ENCODE measurements around the gene CXCL5.
"Not testable (repeated sequence)": the region's sequence is repeated elsewhere in the genome, so short reads cannot be mapped to it uniquely, and the experiment has no call there.

The CXCL5 gene

DNA sequence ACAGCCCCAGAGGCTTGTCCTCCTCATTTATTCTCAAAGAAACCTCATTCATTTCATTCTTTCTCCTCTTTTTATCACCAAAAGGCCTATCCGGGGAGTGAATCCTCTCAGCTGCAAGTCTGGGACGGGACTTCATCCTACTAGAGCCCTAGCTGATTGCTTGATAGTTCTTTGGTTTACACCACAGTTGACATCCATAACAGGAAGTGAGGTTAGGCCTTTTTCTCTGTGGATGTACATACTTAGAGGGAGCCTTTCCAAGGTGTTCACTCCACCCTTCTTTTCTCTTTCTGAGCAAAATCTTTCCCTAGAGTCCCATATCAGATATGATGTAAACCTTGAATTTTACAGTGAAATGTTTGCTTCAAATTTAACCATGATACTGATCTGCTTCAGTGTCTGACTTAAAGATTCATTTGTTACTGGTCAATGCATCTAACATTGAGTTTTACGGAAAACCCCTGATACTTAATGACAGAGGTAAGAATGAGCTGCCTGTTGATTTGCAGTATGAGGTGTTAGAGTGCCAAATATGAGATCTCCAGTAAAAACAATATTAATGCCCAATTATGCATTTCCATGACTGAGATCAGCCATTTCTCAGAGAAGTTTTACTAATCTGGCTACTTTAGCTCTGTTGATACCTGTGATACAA lies 16.8 kb upstream of the CXCL5 start:
- no peak for DNase-seq (ENCODE audit: low spot score)

DNA sequence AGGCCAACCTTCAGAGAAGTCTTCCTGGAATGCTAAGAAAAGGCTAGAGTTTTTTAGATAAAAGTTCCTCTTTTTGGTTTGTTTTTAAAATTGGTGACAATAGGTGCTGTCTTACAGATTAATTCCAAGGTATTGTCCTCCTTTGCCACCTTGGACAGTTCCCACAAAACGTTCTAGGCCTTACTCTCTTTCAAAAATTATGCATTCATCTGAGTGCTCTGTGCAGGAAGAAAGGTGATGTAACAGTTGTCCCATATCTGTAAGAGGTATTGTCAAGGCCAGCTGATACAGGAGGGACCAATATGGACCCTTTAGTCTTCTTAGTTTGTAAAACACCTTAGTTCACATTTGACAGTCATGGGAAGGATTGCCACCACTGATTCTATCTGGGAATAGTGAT lies 15.9 kb upstream of the CXCL5 start:
- no peak for DNase-seq (ENCODE audit: low spot score)

DNA sequence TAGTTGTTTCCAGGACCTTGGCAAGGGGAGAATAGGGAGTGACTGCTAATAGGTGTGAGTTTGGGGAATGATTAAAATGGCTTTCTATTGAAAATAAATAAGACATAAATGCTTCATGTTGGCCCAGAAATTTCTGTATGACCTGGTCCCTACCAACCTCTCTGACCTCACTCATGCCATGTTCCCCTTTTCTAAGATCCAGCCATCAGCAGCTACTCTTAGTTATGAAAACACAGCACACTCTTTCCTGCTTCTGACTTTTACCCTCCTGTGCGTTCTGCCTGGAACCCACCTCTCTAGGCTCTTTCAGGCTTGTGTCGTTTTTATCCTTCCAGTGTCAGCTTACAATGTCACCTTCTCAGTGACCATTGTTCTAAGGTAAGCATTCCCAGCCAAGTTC lies 14.8 kb upstream of the CXCL5 start:
- no peak for DNase-seq (ENCODE audit: low spot score)

DNA sequence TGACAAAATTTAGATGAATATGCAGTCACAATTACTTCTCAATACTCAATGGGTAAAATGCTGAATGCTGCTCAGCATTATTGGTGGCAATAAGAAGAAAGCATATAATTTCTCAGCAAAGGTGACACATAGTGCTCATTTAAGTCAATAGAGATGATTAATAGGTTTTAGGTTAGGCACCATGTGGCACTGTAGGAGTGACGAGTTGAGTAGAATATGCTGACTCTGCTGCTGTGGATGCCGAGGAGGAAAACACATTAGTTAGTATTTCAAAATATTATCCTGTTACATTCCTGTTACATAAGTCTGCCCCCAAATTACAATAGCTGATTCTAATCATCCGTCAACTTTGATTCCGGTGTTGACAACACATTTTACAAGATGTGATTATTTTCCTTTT lies 13.7 kb upstream of the CXCL5 start:
- DNase-seq (ENCODE audit: low spot score), result no peak

- DNase-seq (ENCODE audit: low spot score), result no peak
Measured at GRCh38 chr4:74009307-74009706, 10.8 kb upstream of the CXCL5 start.

DNA sequence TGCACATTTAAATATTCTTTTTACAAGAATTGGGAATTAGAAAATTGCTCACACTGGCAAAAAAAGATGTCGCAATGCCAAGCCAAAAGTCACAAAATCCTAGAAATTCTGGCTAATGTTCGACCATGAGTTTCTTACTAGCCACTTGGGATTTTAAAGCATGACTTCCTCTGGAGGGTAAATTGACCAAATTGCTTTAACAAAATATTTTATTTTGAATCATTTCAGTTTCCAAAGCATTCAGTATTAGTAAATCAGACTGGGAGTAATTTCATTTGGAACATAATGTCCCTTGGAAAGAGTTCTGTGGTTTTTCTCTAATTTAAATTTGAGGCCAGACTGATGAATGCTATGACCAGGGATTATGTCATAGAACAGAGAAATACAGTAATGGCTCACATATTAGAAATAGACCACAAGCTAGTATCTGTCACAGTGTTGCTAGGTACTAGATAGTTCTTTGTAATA lies 7.6 kb upstream of the CXCL5 start:
- no peak for DNase-seq (ENCODE audit: low spot score)

- no peak for DNase-seq (ENCODE audit: low spot score)
Measured at GRCh38 chr4:74005528-74005927, 7.1 kb upstream of the CXCL5 start.

DNA sequence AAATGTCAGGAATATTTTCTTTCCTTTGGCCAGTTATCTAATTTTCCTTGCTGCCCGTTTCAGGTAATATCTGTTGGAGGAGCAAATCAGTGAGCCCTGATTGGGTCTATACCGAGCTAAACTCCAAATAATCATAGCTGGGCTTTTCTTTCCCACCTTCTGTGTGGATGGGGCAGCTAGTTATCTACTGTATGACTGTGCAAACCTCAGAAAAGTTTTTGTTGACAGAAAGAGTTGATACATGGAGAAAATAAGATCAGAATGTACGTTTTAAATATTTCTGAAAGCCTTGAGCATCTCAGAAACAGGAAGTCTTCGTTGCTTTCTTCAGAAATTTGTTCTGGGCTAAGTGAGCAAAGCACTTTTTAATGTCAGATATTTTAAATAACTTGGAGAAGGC lies 6.2 kb upstream of the CXCL5 start:
- no peak for DNase-seq (ENCODE audit: low spot score)

GRCh38 chr4:74000301-74000700 lies 1.8 kb upstream of the CXCL5 start:
- no peak for DNase-seq (ENCODE audit: low spot score)

DNA sequence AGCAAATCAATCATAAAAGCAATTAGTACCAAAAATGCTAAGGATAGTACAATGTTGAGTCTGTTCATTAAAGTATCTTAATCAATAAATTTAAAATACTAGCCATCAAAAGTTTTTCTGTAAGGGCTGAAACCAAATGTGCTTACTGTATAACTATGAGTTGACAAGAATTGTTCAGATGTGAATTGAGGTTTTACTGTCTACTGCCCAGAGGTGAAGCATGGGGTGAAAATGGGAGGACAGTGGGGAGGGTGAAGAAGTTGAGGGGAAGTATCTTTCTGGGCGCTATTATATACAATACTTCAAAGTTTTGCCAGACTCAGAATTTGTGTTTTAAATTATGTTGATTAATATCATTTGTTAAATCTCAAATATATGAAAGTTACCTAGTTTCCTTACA lies 6.4 kb downstream of the CXCL5 start:
- no peak for DNase-seq (ENCODE audit: low spot score)

DNA sequence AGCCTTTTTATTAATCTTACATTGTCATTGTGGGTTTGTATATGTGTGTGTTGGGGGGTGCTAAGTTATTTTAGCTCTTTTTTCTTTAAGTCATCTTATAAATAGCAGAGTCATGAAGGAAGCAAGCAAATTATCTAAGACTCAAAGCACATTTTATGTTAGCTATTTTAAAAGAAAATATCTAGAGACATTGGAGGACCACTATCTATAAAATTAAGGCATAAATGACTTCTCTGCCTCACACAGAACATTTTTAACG lies 6.8 kb downstream of the CXCL5 start:
- no peak for DNase-seq (ENCODE audit: low spot score)

DNA sequence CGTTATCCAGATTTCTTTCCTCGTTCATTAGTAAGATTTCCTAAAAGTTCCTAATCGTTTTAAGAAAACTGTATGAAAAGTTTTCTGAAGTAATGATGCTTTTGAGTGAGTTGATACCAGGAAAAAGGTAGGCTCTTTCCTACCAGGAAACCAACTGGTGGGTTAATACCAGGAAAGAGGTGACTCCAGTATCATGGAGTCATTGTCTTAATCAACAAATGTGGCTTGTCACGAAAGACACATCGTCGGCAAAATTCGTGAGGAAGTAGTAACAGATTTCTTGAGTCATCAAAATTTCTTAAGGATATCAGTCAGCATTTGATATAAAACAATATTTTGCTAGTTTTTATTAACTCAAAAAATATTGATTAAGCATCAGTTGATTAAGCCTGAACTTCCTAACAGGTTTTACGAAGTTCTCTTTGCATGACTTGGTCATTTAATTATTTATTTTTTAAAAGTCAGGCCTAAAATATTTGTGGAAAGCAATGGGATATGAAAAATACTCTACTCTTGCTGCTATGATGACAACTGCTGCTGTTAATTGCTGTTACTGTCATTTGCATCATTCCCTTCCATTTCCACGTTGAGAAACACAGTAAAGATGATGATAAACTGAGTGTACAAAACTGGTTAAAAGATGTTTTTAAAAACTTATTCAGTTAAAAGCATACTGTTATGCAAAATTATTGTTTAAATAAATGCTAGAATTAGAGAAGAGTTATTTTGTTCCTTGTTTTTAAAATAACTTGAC lies 7.3 kb downstream of the CXCL5 start:
- no peak for DNase-seq (ENCODE audit: low spot score)

GRCh38 chr4:73989928-73990327 lies 8.5 kb downstream of the CXCL5 start:
- DNase-seq (ENCODE audit: low spot score), result no peak

GRCh38 chr4:73989031-73989430 lies 9.4 kb downstream of the CXCL5 start:
- DNase-seq (ENCODE audit: low spot score), result no peak

DNA sequence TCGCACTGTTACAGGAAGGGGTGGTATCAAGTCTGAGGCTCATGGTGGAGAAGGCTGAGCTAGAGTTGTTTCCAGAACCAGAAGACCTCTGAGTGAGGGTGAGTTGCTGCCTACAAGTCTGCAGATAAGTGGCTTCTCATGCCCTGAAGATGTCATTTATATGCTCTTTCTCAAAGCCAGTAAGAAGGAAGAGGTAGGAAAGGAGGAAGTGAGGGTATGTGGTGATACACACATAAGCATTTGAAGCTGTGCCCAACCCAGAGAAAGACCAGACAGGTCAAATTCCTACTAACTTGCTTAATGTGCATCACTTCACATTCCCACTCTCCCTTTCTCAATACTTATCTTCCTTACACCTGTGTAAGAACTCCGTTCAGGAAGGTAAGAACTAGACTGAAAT lies 10.4 kb downstream of the CXCL5 start, which contains the start of gene PPBP:
TSS of gene PPBP (minus strand) at position 130 of the 400 bp plus-strand sequence. CDS start at position 43, 87 bp downstream.
- no peak for DNase-seq (ENCODE audit: low spot score)

DNA sequence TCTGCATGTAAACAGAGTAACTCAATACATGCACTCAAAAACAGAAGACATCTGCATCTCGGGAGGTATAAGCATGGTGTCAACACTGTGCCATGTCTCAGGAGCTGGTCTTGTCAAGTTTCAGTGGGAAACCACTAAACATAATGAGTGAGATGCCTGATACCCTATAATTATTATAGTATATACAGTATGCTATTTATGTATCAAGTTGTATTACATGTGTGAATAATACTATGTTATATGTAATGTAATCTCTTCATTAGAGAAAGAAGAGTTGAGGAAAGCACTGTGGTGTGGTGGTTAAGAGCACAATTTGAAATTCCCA lies 13.0 kb downstream of the CXCL5 start:
- DNase-seq (ENCODE audit: low spot score), result no peak

- DNase-seq (ENCODE audit: low spot score), result no peak
Measured at GRCh38 chr4:73984736-73985527, 13.5 kb downstream of the CXCL5 start.

GRCh38 chr4:73981175-73981574 lies 17.3 kb downstream of the CXCL5 start:
- not testable (repeated sequence) for DNase-seq (ENCODE audit: low spot score)

DNA sequence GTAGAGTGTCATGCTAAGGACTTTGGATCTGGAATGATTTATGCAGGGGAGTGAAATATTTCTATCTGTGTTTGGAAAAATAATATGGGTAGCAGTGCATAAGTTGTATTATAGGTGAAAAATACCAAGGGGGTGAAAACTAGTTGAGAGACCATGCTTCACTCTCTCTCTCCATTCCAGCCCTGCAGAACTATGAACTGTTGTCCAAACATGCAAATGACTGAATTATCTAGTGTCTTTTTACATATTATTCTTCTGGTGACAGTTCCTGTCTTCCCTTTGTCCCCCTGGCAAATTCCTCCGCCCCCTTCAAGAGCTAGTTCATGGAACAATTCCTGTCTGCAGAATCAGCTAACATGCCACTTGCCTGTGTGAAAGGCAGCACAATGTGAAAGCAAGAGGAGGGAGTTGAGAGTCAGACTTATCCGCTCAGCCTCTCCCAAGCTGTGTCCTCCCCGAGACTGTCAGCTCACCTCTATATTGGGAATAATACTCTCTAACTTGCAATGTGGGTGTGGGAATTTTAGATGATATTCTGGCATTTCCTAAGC lies 19.0 kb downstream of the CXCL5 start:
- DNase-seq (ENCODE audit: low spot score), result no peak

DNA sequence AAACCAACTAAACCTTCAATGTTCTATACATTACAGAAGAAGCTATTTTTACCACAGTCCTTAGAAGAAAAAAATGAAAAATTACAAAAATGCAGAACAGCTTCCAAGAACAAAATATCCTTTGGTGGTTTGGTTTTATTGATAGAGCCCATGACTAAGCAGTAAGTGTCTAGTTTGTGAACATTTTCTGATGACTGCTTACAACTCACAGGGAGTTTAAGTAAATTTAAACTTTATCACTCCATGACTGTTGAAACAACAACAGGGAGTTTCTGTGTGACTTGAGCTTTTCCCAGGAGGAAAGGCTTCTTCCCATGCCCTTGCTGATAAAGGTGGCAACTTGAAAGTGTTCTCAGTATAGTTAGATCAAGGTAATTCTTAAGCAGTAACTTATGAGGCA lies 19.6 kb downstream of the CXCL5 start:
- DNase-seq (ENCODE audit: low spot score), result no peak

DNA sequence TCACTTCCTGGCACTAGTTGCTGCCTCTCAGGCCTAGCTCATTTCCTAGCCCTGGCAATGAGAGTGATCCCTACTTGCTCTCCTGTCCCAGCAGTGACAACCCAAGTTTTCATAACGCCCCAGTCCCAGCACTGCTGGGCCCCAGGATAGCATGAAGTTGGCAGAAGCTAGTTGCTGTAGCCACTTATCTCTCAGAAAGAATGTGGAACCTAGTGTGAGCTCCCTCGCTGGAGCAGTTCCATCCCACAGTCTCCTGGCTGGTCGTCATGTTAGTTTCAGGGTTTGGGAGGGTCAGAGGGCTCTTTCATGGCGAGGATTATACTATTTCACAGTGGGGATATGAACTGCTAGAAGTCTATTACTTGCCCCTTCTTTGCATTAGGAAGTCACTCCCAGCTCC lies 21.8 kb downstream of the CXCL5 start:
- no peak for DNase-seq (ENCODE audit: low spot score)

GRCh38 chr4:73976217-73976616 lies 22.3 kb downstream of the CXCL5 start:
- no peak for DNase-seq (ENCODE audit: low spot score)

GRCh38 chr4:73974352-73974751 lies 24.1 kb downstream of the CXCL5 start:
- no peak for DNase-seq (ENCODE audit: low spot score)
